Neural progenitor cell (in vitro differentiated cells): Measurements from ENCODE around the gene RAB8B. TPM values are rescaled to one million over a fixed set of nuclear protein-coding genes. Genes with fewer than 3 reads are reported as not detected.
A peak's percentile ranks its signal among the peaks of the same experiment; 100 is the strongest.

Experiments
- DNase-seq: peaks from one replicate; pipeline ENCODE4 v3.0.0-alpha.2; 2016; ENCODE audit warnings: low spot score
- H2AFZ ChIP-seq: fragments of 200-600 bp; sonication (generic); replicated peaks from 2 replicates; pipeline ENCODE4 v1.6.1; 2016; ENCODE audit warnings: antibody characterized with exemption
- H3F3A ChIP-seq: fragments of 200-600 bp; sonication (generic); 2 replicates; pipeline ENCODE4 v1.6.1; 2016; ENCODE audit warnings: antibody characterized with exemption, low read depth
- H3K27ac ChIP-seq: fragments of 200-600 bp; sonication (generic); 2 replicates; pipeline ENCODE4 v1.5.1; 2016; ENCODE audit warnings: mild to moderate bottlenecking
- H3K27me3 ChIP-seq: fragments of 200-600 bp; sonication (generic); 2 replicates; pipeline ENCODE4 v1.6.1; 2016; ENCODE audit warnings: mild to moderate bottlenecking, moderate library complexity
- H3K36me3 ChIP-seq: fragments of 200-600 bp; sonication (generic); 2 replicates; pipeline ENCODE4 v1.5.1; 2016
- H3K4me1 ChIP-seq: fragments of 200-600 bp; sonication (generic); 2 replicates; pipeline ENCODE4 v1.6.1; 2016; ENCODE audit warnings: mixed run types
- H3K4me2 ChIP-seq: fragments of 200-600 bp; sonication (generic); 2 replicates; pipeline ENCODE4 v1.6.1; 2016
- H3K4me3 ChIP-seq: fragments of 200-600 bp; sonication (generic); 2 replicates; pipeline ENCODE4 v1.5.1; 2016
- H3K79me2 ChIP-seq: fragments of 200-600 bp; sonication (generic); 2 replicates; pipeline ENCODE4 v1.6.1; 2016; ENCODE audit warnings: low read depth
- H3K9ac ChIP-seq: fragments of 200-600 bp; sonication (generic); 2 replicates; pipeline ENCODE4 v1.6.1; 2016
- H3K9me3 ChIP-seq: fragments of 200-600 bp; sonication (generic); 2 replicates; pipeline ENCODE4 v1.5.1; 2016; ENCODE audit warnings: low read depth
- H4K20me1 ChIP-seq: fragments of 200-600 bp; sonication (generic); 2 replicates; pipeline ENCODE4 v1.6.1; 2016; ENCODE audit warnings: low read depth
- H3K27ac Mint-ChIP-seq: 3 replicates; pipeline ENCODE4 v1.8.0; 2021; ENCODE audit warnings: mixed read lengths
- H3K27me3 Mint-ChIP-seq: 2 replicates; pipeline ENCODE4 v1.8.0; 2022; ENCODE audit warnings: low read depth, mild to moderate bottlenecking, inconsistent platforms, moderate library complexity, mixed read lengths; ENCODE audit not compliant: insufficient read depth
- H3K36me3 Mint-ChIP-seq: 3 replicates; pipeline ENCODE4 v1.8.0; 2021; ENCODE audit warnings: mixed read lengths
- H3K4me1 Mint-ChIP-seq: 3 replicates; pipeline ENCODE4 v1.8.0; 2021; ENCODE audit warnings: mixed read lengths
- H3K4me3 Mint-ChIP-seq: 3 replicates; pipeline ENCODE4 v1.8.0; 2021; ENCODE audit warnings: mild to moderate bottlenecking, moderate library complexity, mixed read lengths
- H3K9me3 Mint-ChIP-seq: 3 replicates; pipeline ENCODE4 v1.8.0; 2020; ENCODE audit warnings: mixed read lengths
- EZH2 ChIP-seq: fragments of 200-600 bp; sonication (generic); IDR thresholded peaks from 2 replicates; pipeline ENCODE4 v1.6.1; 2017; ENCODE audit warnings: antibody characterized with exemption, mild to moderate bottlenecking, moderate library complexity
- EZH2phosphoT487 ChIP-seq: fragments of 200-600 bp; sonication (generic); IDR thresholded peaks from 2 replicates; pipeline ENCODE4 v1.6.1; 2017; ENCODE audit warnings: antibody characterized with exemption
- total RNA-seq: library from RNA; depleted of rRNA; stranded (reverse); fragments of >200 nt; gene quantifications from 2 replicates; pipeline ENCODE4 v1.2.3, GENCODE V29; 2015; ENCODE audit warnings: low replicate concordance
- TF ChIP-seq, protein P1 (sequence below): fragments of 200-600 bp; sonication (generic); IDR thresholded peaks from 2 replicates; pipeline ENCODE4 v1.5.1; 2017; ENCODE audit warnings: antibody characterized with exemption, mild to moderate bottlenecking

The RAB8B gene
- total RNA-seq, 1 donor from 2014 or later, result 107 TPM

GRCh38 chr15:63288778-63289378 lies 99.5 kb downstream of the RAB8B start:
- TF ChIP-seq, protein P1, sequence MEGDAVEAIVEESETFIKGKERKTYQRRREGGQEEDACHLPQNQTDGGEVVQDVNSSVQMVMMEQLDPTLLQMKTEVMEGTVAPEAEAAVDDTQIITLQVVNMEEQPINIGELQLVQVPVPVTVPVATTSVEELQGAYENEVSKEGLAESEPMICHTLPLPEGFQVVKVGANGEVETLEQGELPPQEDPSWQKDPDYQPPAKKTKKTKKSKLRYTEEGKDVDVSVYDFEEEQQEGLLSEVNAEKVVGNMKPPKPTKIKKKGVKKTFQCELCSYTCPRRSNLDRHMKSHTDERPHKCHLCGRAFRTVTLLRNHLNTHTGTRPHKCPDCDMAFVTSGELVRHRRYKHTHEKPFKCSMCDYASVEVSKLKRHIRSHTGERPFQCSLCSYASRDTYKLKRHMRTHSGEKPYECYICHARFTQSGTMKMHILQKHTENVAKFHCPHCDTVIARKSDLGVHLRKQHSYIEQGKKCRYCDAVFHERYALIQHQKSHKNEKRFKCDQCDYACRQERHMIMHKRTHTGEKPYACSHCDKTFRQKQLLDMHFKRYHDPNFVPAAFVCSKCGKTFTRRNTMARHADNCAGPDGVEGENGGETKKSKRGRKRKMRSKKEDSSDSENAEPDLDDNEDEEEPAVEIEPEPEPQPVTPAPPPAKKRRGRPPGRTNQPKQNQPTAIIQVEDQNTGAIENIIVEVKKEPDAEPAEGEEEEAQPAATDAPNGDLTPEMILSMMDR, result peak; percentile 82
- no peak for TF ChIP-seq EZH2
- TF ChIP-seq EZH2phosphoT487, result no peak

GRCh38 chr15:63291507-63291906 lies 102.1 kb downstream of the RAB8B start:
- H3K4me1 Mint-ChIP-seq, result peaks cover 25% of the 10 kb centered on the region
- Histone ChIP-seq H3K79me2 (no peaks in the 10 kb centered on the region), H2AFZ (no peak overlapping the region), H3K9me3 (no peaks in the 10 kb centered on the region), H3K27me3 (no peaks in the 10 kb centered on the region), H3K4me2 (no peak overlapping the region), H3K4me3 (no peak overlapping the region), H3K4me1 (peaks cover 2% of the 10 kb centered on the region), H3K27ac (no peak overlapping the region), H4K20me1 (no peaks in the 10 kb centered on the region), H3K9ac (no peak overlapping the region), H3K36me3 (no peaks in the 10 kb centered on the region), H3F3A (no peaks in the 10 kb centered on the region)
- peaks cover 7% of the 10 kb centered on the region for H3K36me3 Mint-ChIP-seq
- H3K27ac Mint-ChIP-seq, result no peak overlapping the region
- TF ChIP-seq, protein P1, result no peak
- TF ChIP-seq EZH2 (no peak), EZH2phosphoT487 (no peak)
- DNase-seq, result no peak
- H3K4me3 Mint-ChIP-seq, result no peak overlapping the region
- H3K9me3 Mint-ChIP-seq, result no peaks in the 10 kb centered on the region
- peaks cover 3% of the 10 kb centered on the region for H3K27me3 Mint-ChIP-seq

More at GRCh38 chr15:63288778-63289378, 99.5 kb downstream of the RAB8B start:
- H4K20me1 ChIP-seq, result no peaks in the 10 kb centered on the region
- H2AFZ ChIP-seq, result no peak overlapping the region
- H3K4me1 ChIP-seq, result peaks cover 2% of the 10 kb centered on the region
- H3K9me3 Mint-ChIP-seq, result no peaks in the 10 kb centered on the region
- no peak overlapping the region for H3K27ac Mint-ChIP-seq
- H3K27me3 Mint-ChIP-seq, result peaks cover 3% of the 10 kb centered on the region
- no peak overlapping the region for H3K27ac ChIP-seq
- no peaks in the 10 kb centered on the region for H3F3A ChIP-seq
- no peak overlapping the region for H3K4me2 ChIP-seq
- H3K9me3 ChIP-seq, result no peaks in the 10 kb centered on the region
- H3K4me3 ChIP-seq, result no peak overlapping the region
- no peaks in the 10 kb centered on the region for H3K36me3 ChIP-seq
- H3K27me3 ChIP-seq, result no peaks in the 10 kb centered on the region
- peak; percentile 53 for DNase-seq
- no peak overlapping the region for H3K4me3 Mint-ChIP-seq
- peaks cover under 1% of the 10 kb centered on the region for H3K36me3 Mint-ChIP-seq
- peaks cover 19% of the 10 kb centered on the region for H3K4me1 Mint-ChIP-seq
- H3K9ac ChIP-seq, result no peak overlapping the region
- H3K79me2 ChIP-seq, result no peaks in the 10 kb centered on the region

DNA sequence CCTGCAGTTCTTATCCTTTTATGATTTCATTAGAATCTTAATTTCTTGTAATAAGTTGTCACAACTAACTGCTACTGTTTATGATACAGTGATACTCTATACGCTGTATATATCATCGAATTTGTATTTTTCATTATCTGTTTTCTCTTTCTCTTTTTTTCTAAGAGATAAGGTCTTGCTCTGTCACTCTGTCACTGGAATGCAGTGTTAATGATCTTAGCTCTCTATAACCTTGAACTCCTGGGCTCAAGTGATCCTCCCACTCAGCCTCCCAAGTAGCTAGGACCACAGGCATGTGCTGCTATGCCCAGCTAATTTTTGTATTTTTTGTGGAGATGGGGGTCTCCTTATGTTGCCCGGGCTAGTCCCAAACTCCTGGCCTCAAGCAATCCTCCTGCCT lies 102.8 kb downstream of the RAB8B start:
- peaks cover 25% of the 10 kb centered on the region for H3K4me1 Mint-ChIP-seq
- H2AFZ ChIP-seq, result no peak overlapping the region
- H3K9ac ChIP-seq, result no peak overlapping the region
- H3K4me3 ChIP-seq, result no peak overlapping the region
- no peaks in the 10 kb centered on the region for H3F3A ChIP-seq
- TF ChIP-seq EZH2, result no peak
- peaks cover 7% of the 10 kb centered on the region for H3K36me3 Mint-ChIP-seq
- no peaks in the 10 kb centered on the region for H3K27me3 ChIP-seq
- H3K36me3 ChIP-seq, result no peaks in the 10 kb centered on the region
- no peaks in the 10 kb centered on the region for H3K9me3 ChIP-seq
- no peaks in the 10 kb centered on the region for H3K79me2 ChIP-seq
- H3K27me3 Mint-ChIP-seq, result peaks cover 3% of the 10 kb centered on the region
- no peak overlapping the region for H3K27ac ChIP-seq
- H3K9me3 Mint-ChIP-seq, result no peaks in the 10 kb centered on the region
- H3K4me2 ChIP-seq, result no peak overlapping the region
- H4K20me1 ChIP-seq, result no peaks in the 10 kb centered on the region
- peaks cover 2% of the 10 kb centered on the region for H3K4me1 ChIP-seq
- no peak overlapping the region for H3K4me3 Mint-ChIP-seq
- no peak overlapping the region for H3K27ac Mint-ChIP-seq
- DNase-seq, result no peak

GRCh38 chr15:63292771-63293170 lies 103.4 kb downstream of the RAB8B start:
- H3K36me3 Mint-ChIP-seq, result peaks cover 7% of the 10 kb centered on the region
- H3K4me1 ChIP-seq, result peaks cover 2% of the 10 kb centered on the region
- H3K4me3 Mint-ChIP-seq, result no peak overlapping the region
- H3K9ac ChIP-seq, result no peak overlapping the region
- H3K27ac Mint-ChIP-seq, result no peak overlapping the region
- H3K9me3 Mint-ChIP-seq, result no peaks in the 10 kb centered on the region
- no peaks in the 10 kb centered on the region for H4K20me1 ChIP-seq
- no peak overlapping the region for H2AFZ ChIP-seq
- no peaks in the 10 kb centered on the region for H3K27me3 ChIP-seq
- no peaks in the 10 kb centered on the region for H3K9me3 ChIP-seq
- H3K79me2 ChIP-seq, result no peaks in the 10 kb centered on the region
- TF ChIP-seq, protein P1, result no peak
- TF ChIP-seq EZH2phosphoT487 (no peak), EZH2 (no peak)
- H3K27me3 Mint-ChIP-seq, result peaks cover 3% of the 10 kb centered on the region
- no peak overlapping the region for H3K4me3 ChIP-seq
- H3K4me1 Mint-ChIP-seq, result peaks cover 25% of the 10 kb centered on the region
- no peak for DNase-seq
- H3K36me3 ChIP-seq, result no peaks in the 10 kb centered on the region
- no peak overlapping the region for H3K27ac ChIP-seq
- H3K4me2 ChIP-seq, result no peak overlapping the region
- no peaks in the 10 kb centered on the region for H3F3A ChIP-seq
